BE2C (cell line): ENCODE data around the gene GH1.

Source experiments
- DNase-seq: peaks from one replicate; pipeline ENCODE4 v3.0.0-alpha.2; 2020
- H3K27me3 ChIP-seq: fragments of 250-450 bp; sonication (Bioruptor Pico); 2 replicates; pipeline ENCODE4 v1.5.1; 2020; ENCODE audit warnings: mild to moderate bottlenecking
- H3K36me3 ChIP-seq: fragments of 250-450 bp; sonication (Bioruptor Pico); 2 replicates; pipeline ENCODE4 v1.5.1; 2020; ENCODE audit warnings: mild to moderate bottlenecking
- H3K4me1 ChIP-seq: fragments of 250-450 bp; sonication (Bioruptor Pico); 2 replicates; pipeline ENCODE4 v1.5.1; 2020
- H3K4me3 ChIP-seq: 2 replicates; pipeline ENCODE4 v1.5.1; 2011; ENCODE audit warnings: low read depth, low read length
- H3K9me3 ChIP-seq: fragments of 250-450 bp; sonication (Bioruptor Pico); 2 replicates; pipeline ENCODE4 v1.5.1; 2020
- CTCF ChIP-seq: IDR thresholded peaks from 2 replicates; pipeline ENCODE4 v1.5.1; 2012; ENCODE audit warnings: mild to moderate bottlenecking, low read depth, low read length

GH1 gene

GRCh38 chr17:63941162-63941561, 22.5 kb upstream of the GH1 start:
- no peak for TF ChIP-seq CTCF

DNA sequence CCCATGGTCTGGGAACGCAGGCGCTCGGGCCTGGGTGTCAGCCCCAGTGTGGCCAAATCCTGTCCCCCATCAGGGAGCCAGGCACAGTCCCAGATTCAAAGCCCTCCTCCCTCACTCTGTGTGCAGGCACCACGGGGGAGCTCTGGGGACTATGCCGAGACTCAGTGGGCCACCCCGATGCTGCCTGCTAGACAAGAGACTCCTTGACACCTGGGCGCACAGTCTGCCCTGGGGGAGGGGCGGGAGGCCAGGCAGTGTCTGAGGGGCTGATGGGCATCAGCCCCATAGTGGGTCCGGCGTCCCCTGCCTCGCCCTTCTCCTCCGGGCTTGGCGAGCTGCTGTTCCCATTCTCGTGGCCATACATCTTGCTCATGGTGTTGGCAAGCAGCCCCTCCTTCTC, 21.9 kb upstream of the GH1 start:
- no peak overlapping the region for H3K4me3 ChIP-seq
- H3K9me3 ChIP-seq: no peaks in the 10 kb centered on the region
- no peak for DNase-seq
- no peaks in the 10 kb centered on the region for H3K27me3 ChIP-seq
- no peaks in the 10 kb centered on the region for H3K36me3 ChIP-seq
- TF ChIP-seq CTCF: no peak
- H3K4me1 ChIP-seq: no peaks in the 10 kb centered on the region

More at GRCh38 chr17:63941162-63941561, 22.5 kb upstream of the GH1 start:
- no peak for DNase-seq
- Histone ChIP-seq H3K36me3 (no peaks in the 10 kb centered on the region), H3K4me3 (no peak overlapping the region), H3K27me3 (no peaks in the 10 kb centered on the region), H3K9me3 (no peaks in the 10 kb centered on the region), H3K4me1 (no peaks in the 10 kb centered on the region)

- DNase-seq: no peak
- no peak for TF ChIP-seq CTCF
- H3K4me1 ChIP-seq: no peaks in the 10 kb centered on the region
- H3K4me3 ChIP-seq: no peak overlapping the region
- H3K9me3 ChIP-seq: no peaks in the 10 kb centered on the region
- H3K27me3 ChIP-seq: no peaks in the 10 kb centered on the region
- no peaks in the 10 kb centered on the region for H3K36me3 ChIP-seq
Observed at GRCh38 chr17:63939884-63940283, 21.2 kb upstream of the GH1 start.

- no peaks in the 10 kb centered on the region for H3K9me3 ChIP-seq
- no peak overlapping the region for H3K4me3 ChIP-seq
- no peaks in the 10 kb centered on the region for H3K27me3 ChIP-seq
- TF ChIP-seq CTCF: no peak
- H3K4me1 ChIP-seq: no peaks in the 10 kb centered on the region
- H3K36me3 ChIP-seq: no peaks in the 10 kb centered on the region
- no peak for DNase-seq
Observed at GRCh38 chr17:63939401-63939800, 20.8 kb upstream of the GH1 start.

GRCh38 chr17:63937920-63938319, 19.3 kb upstream of the GH1 start:
- Histone ChIP-seq H3K4me1 (no peaks in the 10 kb centered on the region), H3K9me3 (no peaks in the 10 kb centered on the region), H3K4me3 (no peak overlapping the region), H3K27me3 (no peaks in the 10 kb centered on the region), H3K36me3 (no peaks in the 10 kb centered on the region)
- DNase-seq: no peak
- TF ChIP-seq CTCF: no peak

- no peaks in the 10 kb centered on the region for H3K4me1 ChIP-seq
- no peak for TF ChIP-seq CTCF
- no peak overlapping the region for H3K4me3 ChIP-seq
- no peaks in the 10 kb centered on the region for H3K36me3 ChIP-seq
- H3K27me3 ChIP-seq: no peaks in the 10 kb centered on the region
- DNase-seq: no peak
- H3K9me3 ChIP-seq: no peaks in the 10 kb centered on the region
Observed at GRCh38 chr17:63937319-63937718, 18.7 kb upstream of the GH1 start.
